ENCODE data around the gene SFXN5. TPM values are rescaled to one million over a fixed set of nuclear protein-coding genes. Genes with fewer than 3 reads are reported as not detected.

Gene SFXN5
- total RNA-seq, 1 experiment from 2014 or later, result 22.0 TPM

DNA sequence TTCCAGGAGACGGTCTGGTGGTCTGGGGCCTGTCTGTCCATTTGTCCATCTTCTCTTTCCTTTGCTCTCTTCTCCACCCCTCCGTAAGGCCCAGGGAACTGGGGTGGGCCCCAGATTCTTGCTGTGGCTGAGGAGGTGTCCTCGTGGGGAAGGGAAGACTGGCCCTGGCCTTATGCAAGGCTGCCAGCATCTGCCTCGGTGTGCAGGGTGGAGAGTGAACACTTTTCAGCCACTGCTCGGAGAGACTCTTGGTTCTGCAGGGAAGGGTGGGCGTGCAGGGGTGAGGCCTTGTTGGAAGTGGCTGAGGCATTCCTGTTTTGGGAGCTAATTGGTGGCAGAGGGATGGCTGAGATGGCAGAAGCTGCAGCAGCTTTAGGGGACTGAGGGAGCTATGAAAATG lies 131.2 kb downstream of the SFXN5 start:
- no peak overlapping the region for H3K9ac ChIP-seq (ENCODE audit: low read length)
- DNase-seq (no peak), ATAC-seq (no peak)
- H3K4me2 ChIP-seq (ENCODE audit: low read length), result no peak overlapping the region
- ChIA-PET CTCF (no interaction called here), POLR2A (ENCODE audit: unreplicated experiment) (no interaction called here)
- no TSS peak for BruUV-seq (replicated peaks)
- no peaks in the 10 kb centered on the region for H4K20me1 ChIP-seq (ENCODE audit: low read length)
- H3K9me2 ChIP-seq (replicated peaks; ENCODE audit: low read length), result no peaks in the 10 kb centered on the region
- no peaks in the 10 kb centered on the region for H3F3A ChIP-seq (ENCODE audit: low read length, unreplicated experiment)
- no peaks in the 10 kb centered on the region for H3K79me2 ChIP-seq (ENCODE audit: low read length)
- H2AFZ ChIP-seq (ENCODE audit: low read length), result no peak overlapping the region
- TF ChIP-seq EZH2 (IDR thresholded peaks at IDR 0.05; ENCODE audit: low read length, unreplicated experiment), result no peak
- TF ChIP-seq EZH2phosphoT487 (IDR thresholded peaks at IDR 0.05; ENCODE audit: borderline replicate concordance, low read length), result no peak
- TF ChIP-seq, protein P1, sequence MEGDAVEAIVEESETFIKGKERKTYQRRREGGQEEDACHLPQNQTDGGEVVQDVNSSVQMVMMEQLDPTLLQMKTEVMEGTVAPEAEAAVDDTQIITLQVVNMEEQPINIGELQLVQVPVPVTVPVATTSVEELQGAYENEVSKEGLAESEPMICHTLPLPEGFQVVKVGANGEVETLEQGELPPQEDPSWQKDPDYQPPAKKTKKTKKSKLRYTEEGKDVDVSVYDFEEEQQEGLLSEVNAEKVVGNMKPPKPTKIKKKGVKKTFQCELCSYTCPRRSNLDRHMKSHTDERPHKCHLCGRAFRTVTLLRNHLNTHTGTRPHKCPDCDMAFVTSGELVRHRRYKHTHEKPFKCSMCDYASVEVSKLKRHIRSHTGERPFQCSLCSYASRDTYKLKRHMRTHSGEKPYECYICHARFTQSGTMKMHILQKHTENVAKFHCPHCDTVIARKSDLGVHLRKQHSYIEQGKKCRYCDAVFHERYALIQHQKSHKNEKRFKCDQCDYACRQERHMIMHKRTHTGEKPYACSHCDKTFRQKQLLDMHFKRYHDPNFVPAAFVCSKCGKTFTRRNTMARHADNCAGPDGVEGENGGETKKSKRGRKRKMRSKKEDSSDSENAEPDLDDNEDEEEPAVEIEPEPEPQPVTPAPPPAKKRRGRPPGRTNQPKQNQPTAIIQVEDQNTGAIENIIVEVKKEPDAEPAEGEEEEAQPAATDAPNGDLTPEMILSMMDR (conservative IDR thresholded peaks at IDR 0.05; ENCODE audit: low read depth, low read length), result no peak
- intact Hi-C loops (cut with micrococcal nuclease), result no loop called here
- no peaks in the 10 kb centered on the region for H3K4me1 ChIP-seq (ENCODE audit: insufficient read depth, low read length)
- no peaks in the 10 kb centered on the region for H3K27me3 ChIP-seq (ENCODE audit: low read length)
- no peaks in the 10 kb centered on the region for H3K9me3 ChIP-seq (ENCODE audit: low read length)
- H3K27ac ChIP-seq (ENCODE audit: low read length), result no peak overlapping the region
- no peak overlapping the region for H3K4me3 ChIP-seq (ENCODE audit: low read length)
- H3K36me3 ChIP-seq (ENCODE audit: low read depth, low read length), result no peaks in the 10 kb centered on the region

DNA sequence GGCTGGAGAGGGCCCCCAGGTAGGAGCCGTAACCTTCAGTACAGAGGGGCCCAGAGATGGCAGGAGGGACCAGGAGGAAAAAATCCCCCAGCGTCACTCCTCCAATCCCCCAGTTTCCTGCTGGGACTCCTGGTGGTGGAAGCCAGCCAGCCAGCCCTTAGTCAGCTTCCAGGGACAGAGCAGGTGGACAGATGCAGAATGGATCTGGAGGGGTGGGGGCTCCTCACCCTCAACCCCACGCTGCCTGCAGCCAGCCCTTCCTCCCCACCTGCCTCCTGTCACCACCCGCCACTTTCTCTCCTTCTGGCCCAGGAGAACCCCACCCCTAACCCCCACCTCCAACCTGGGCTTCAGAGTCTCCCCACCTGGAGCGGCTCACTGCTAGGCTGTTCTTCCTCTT lies 133.1 kb downstream of the SFXN5 start:
- Histone ChIP-seq H3K4me3 (ENCODE audit: low read length) (no peak overlapping the region), H3K27me3 (ENCODE audit: low read length) (no peaks in the 10 kb centered on the region), H3K4me2 (ENCODE audit: low read length) (no peak overlapping the region), H3K27ac (ENCODE audit: low read length) (no peak overlapping the region), H2AFZ (ENCODE audit: low read length) (no peak overlapping the region), H3F3A (ENCODE audit: low read length, unreplicated experiment) (no peaks in the 10 kb centered on the region), H3K9ac (ENCODE audit: low read length) (no peak overlapping the region), H3K9me2 (replicated peaks; ENCODE audit: low read length) (no peaks in the 10 kb centered on the region), H3K9me3 (ENCODE audit: low read length) (no peaks in the 10 kb centered on the region), H3K79me2 (ENCODE audit: low read length) (no peaks in the 10 kb centered on the region), H3K4me1 (ENCODE audit: insufficient read depth, low read length) (no peaks in the 10 kb centered on the region), H4K20me1 (ENCODE audit: low read length) (no peaks in the 10 kb centered on the region), H3K36me3 (ENCODE audit: low read depth, low read length) (no peaks in the 10 kb centered on the region)
- no TSS peak for BruUV-seq (replicated peaks)
- TF ChIP-seq EZH2phosphoT487 (IDR thresholded peaks at IDR 0.05; ENCODE audit: borderline replicate concordance, low read length) (no peak), EZH2 (IDR thresholded peaks at IDR 0.05; ENCODE audit: low read length, unreplicated experiment) (no peak)
- TF ChIP-seq, protein P1 (conservative IDR thresholded peaks at IDR 0.05; ENCODE audit: low read depth, low read length), result no peak
- ChIA-PET CTCF (no interaction called here), POLR2A (ENCODE audit: unreplicated experiment) (no interaction called here)
- no peak for DNase-seq
- ATAC-seq, result no peak
- intact Hi-C loops (cut with micrococcal nuclease), result no loop called here

DNA sequence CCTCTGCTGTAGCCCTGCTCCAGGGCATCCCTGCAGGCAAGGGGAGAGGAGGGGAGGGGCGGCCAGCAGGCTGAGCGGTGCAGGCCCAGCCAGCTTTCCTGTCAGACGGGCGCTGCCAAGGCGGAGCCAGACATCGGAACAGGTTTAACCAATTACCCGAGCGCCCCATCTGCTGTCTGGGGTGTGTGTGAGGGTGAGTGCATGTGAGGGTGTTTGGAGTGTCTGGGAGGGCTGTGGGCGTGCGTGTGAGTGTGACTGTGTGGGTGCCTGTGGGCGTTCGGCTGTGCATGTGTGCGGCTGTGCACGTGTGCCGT lies 134.2 kb downstream of the SFXN5 start:
- no peaks in the 10 kb centered on the region for H3K27me3 ChIP-seq (ENCODE audit: low read length)
- no peak overlapping the region for H3K4me2 ChIP-seq (ENCODE audit: low read length)
- no peak overlapping the region for H3K4me3 ChIP-seq (ENCODE audit: low read length)
- no peak overlapping the region for H3K9ac ChIP-seq (ENCODE audit: low read length)
- ChIA-PET CTCF (no interaction called here), POLR2A (ENCODE audit: unreplicated experiment) (no interaction called here)
- intact Hi-C loops (cut with micrococcal nuclease), result no loop called here
- no TSS peak for BruUV-seq (replicated peaks)
- no peaks in the 10 kb centered on the region for H3K79me2 ChIP-seq (ENCODE audit: low read length)
- H3K4me1 ChIP-seq (ENCODE audit: insufficient read depth, low read length), result no peaks in the 10 kb centered on the region
- no peaks in the 10 kb centered on the region for H3K9me3 ChIP-seq (ENCODE audit: low read length)
- H3F3A ChIP-seq (ENCODE audit: low read length, unreplicated experiment), result no peaks in the 10 kb centered on the region
- H2AFZ ChIP-seq (ENCODE audit: low read length), result no peak overlapping the region
- no peaks in the 10 kb centered on the region for H4K20me1 ChIP-seq (ENCODE audit: low read length)
- no peak overlapping the region for H3K27ac ChIP-seq (ENCODE audit: low read length)
- TF ChIP-seq EZH2 (IDR thresholded peaks at IDR 0.05; ENCODE audit: low read length, unreplicated experiment) (no peak), EZH2phosphoT487 (IDR thresholded peaks at IDR 0.05; ENCODE audit: borderline replicate concordance, low read length) (no peak)
- TF ChIP-seq, protein P1 (conservative IDR thresholded peaks at IDR 0.05; ENCODE audit: low read depth, low read length), result no peak
- DNase-seq (no peak), ATAC-seq (no peak)
- no peaks in the 10 kb centered on the region for H3K9me2 ChIP-seq (replicated peaks; ENCODE audit: low read length)
- H3K36me3 ChIP-seq (ENCODE audit: low read depth, low read length), result no peaks in the 10 kb centered on the region
